Left lung (tissue), 10 donors: ENCODE data around the gene RPN1. TPM values are rescaled to one million over a fixed set of nuclear protein-coding genes. Genes with fewer than 3 reads are reported as not detected.
A peak's percentile ranks its signal among the peaks of the same experiment; 100 is the strongest.

Experiments
- ATAC-seq: fragments of 200-7000 bp; cut with Tn5 transposase; one replicate; pipeline ENCODE4 v1.9.1; 2020; ENCODE audit warnings: moderate library complexity
- DNase-seq, 4 donors: peaks; one replicate each; pipeline ENCODE4 v3.0.0-alpha.2; 2013 to 2020
- H3K27ac ChIP-seq, 2 donors: fragments of 200-600 bp; sonication (generic) in 1 of 2; one replicate each; pipeline versions ENCODE4 v1.5.0 to v1.8.0; 2020 to 2021
- H3K27me3 ChIP-seq, 2 donors: fragments of 200-600 bp; sonication (generic) in 1 of 2; one replicate each; pipeline versions ENCODE4 v1.5.0 to v1.8.0; 2020 to 2021
- H3K36me3 ChIP-seq, 2 donors: fragments of 200-600 bp; sonication (generic) in 1 of 2; one replicate each; pipeline versions ENCODE4 v1.5.0 to v1.8.0; 2020 to 2021
- H3K4me1 ChIP-seq, 2 donors: fragments of 200-600 bp; one replicate each; pipeline ENCODE4 v1.8.0; 2021
- H3K4me3 ChIP-seq, 2 donors: fragments of 200-600 bp; sonication (generic) in 1 of 2; one replicate each; pipeline versions ENCODE4 v1.5.0 to v1.8.0; 2020 to 2021; ENCODE audit warnings: mild to moderate bottlenecking in 1 of 2
- H3K9me3 ChIP-seq, 2 donors: fragments of 200-600 bp; sonication (generic) in 1 of 2; one replicate each; pipeline versions ENCODE4 v1.5.0 to v1.8.0; 2020 to 2021
- intact Hi-C, 2 donors: fragments of 100-400 bp; cut with DNase I; formaldehyde crosslinking; loops; one replicate each; pipeline versions ENCODE4 v1.11.2 to v1.14.2; 2022
- polyA plus RNA-seq, 6 donors: library from polyadenylated mRNA; unstranded; fragments of 120-200 nt; gene quantifications; one replicate each; pipeline ENCODE4 v1.2.1, GENCODE V29; 2013; ENCODE audit not compliant: insufficient read length in 6 of 6
- total RNA-seq, 2 donors: library from RNA; stranded (reverse); fragmentation: NEBNext Ultra II Directional; extraction: Animal tissue kit (Norgen Biotek cat#: 25700); gene quantifications; one replicate each; pipeline ENCODE4 v1.2.1, GENCODE V29; 2021
- TF ChIP-seq, protein P1 (sequence below), 2 donors: fragments of 200-600 bp; sonication (generic) in 1 of 2; IDR thresholded peaks; one replicate each; pipeline versions ENCODE4 v1.5.0 to v1.8.0; 2021; ENCODE audit warnings: antibody characterized with exemption in 2 of 2
- donor health status: DM: no; HTN: yes; CAD: no.
- donor health status: DM: no; HTN: no; CAD: no.

The RPN1 gene
- total and polyA plus RNA-seq, 8 donors, result 132 to 294 (median 154) TPM

DNA sequence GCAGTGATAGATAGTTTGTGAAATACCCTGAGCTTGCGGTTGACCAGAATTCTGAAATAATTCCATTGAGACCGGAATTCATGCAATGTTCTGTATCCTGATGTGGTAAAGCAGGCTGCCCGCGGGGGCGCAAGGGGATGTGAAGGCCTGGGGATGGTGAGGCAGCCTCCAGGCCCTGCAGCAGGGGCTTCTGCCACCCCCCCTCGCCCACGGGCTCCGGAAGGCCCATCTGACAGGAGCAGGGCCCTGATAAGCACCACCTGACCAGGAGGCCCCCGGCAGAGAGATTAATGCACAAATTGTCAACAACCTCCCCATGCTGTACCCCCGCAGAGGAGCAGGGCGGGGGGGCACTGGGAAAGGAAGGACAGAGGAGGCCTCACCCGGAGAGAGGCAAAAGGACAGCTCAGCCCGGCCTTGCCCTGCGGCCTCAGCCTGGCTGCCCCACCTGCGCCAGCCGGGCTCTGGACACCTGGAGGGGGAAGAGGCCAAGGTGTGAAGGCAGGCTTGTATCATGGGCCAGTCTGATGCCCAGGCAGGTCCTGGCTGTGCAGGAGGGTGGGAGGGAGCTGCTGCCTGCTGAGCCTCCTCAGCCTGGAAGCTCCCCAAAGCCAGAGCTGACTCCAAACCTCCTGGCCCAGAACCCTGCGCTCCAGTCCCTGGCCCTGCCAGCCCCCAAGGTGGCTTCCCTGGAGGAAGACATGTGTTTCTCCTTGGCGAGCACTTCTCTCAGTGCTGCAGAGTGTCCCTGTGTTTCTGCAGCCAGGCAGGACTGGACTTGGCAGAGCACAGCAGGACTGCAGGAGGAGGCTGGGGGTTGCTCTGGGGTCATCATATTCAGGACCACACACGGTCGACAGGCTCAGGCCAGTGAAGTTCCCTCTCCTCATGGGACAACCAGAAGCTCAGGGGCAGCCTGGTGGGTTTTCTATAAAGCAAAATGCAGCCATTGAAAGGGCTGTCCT, 46.5 kb downstream of the RPN1 start:
- Histone ChIP-seq H3K4me3 (no peak overlapping the region), H3K4me1 (peaks cover 0 to 35% of the 10 kb centered on the region in 2 donors), H3K9me3 (no peaks in the 10 kb centered on the region), H3K36me3 (no peaks in the 10 kb centered on the region), H3K27ac (no peak overlapping the region), H3K27me3 (no peaks in the 10 kb centered on the region)
- intact Hi-C loops, result no loop called here
- DNase-seq, result peak in 1 of 4 donors; percentile 79
- TF ChIP-seq, protein P1, sequence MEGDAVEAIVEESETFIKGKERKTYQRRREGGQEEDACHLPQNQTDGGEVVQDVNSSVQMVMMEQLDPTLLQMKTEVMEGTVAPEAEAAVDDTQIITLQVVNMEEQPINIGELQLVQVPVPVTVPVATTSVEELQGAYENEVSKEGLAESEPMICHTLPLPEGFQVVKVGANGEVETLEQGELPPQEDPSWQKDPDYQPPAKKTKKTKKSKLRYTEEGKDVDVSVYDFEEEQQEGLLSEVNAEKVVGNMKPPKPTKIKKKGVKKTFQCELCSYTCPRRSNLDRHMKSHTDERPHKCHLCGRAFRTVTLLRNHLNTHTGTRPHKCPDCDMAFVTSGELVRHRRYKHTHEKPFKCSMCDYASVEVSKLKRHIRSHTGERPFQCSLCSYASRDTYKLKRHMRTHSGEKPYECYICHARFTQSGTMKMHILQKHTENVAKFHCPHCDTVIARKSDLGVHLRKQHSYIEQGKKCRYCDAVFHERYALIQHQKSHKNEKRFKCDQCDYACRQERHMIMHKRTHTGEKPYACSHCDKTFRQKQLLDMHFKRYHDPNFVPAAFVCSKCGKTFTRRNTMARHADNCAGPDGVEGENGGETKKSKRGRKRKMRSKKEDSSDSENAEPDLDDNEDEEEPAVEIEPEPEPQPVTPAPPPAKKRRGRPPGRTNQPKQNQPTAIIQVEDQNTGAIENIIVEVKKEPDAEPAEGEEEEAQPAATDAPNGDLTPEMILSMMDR (IDR thresholded peaks at IDR 0.05), result no peak
- no peak for ATAC-seq

DNA sequence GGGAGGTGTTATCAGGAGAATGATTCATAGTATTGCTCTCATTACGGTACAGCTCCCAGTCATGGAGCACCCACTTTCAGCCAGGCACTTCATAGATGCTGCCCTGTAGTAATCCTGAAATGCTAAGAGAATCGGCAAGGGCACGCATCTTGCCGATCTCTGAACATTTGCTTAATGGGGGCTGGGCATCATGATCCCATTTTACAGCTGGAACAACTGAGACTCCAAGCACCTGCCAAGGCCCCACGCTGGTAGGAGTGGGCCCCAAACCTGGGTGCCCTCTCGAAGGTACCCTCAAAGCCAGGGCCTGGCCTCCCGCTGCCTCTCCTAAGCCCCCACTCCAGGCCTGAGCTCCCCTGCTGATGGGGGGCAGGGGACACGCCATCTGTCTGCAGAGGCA, 47.3 kb downstream of the RPN1 start:
- Histone ChIP-seq H3K4me1 (peaks cover 0 to 35% of the 10 kb centered on the region in 2 donors), H3K9me3 (no peaks in the 10 kb centered on the region), H3K4me3 (no peak overlapping the region), H3K27ac (no peak overlapping the region), H3K36me3 (no peaks in the 10 kb centered on the region), H3K27me3 (no peaks in the 10 kb centered on the region)
- TF ChIP-seq, protein P1 (IDR thresholded peaks at IDR 0.05), result no peak
- no peak for ATAC-seq
- intact Hi-C loops, result no loop called here
- DNase-seq, result no peak

DNA sequence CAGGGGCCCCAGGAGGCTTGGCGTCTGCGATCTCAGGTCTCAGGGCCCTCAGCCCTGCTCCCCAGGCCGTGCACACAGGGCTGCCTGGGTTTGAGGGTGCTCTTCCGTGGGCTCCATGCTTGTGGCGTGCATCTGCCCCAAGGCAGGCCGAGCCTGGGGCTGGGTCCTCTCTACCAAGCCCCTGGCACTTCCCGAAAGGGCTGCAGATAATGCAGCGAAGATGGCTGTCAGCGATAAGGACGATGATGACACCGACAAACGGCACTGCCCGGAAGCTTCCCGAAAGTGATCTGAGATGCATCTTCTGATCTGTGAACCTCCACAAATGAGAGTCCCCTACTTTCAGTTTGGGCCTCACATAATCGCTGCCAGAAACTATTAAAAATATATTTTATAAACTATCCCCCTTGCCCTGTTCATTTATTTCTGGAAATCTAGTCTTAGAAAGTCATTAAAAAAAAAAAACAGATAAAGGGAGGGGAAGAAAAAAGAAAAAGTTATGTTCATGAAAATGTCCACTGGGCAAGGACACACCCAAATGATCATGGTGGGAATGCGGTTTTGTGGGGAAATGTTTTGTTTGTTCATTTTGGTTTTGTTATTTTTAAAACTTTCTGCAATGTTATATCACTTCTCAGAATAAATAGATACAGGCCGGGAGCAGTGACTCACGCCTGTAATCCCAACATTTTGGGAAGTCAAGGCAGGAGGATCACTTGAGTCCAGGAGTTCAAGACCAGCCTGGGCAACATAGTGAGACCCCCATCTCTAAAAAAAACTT, 51.5 kb downstream of the RPN1 start:
- Histone ChIP-seq H3K27ac (no peak overlapping the region), H3K36me3 (no peaks in the 10 kb centered on the region), H3K9me3 (no peaks in the 10 kb centered on the region), H3K4me1 (peaks cover 0 to 29% of the 10 kb centered on the region in 2 donors), H3K4me3 (no peak overlapping the region), H3K27me3 (no peaks in the 10 kb centered on the region)
- intact Hi-C loops, result no loop called here
- DNase-seq (no peak), ATAC-seq (no peak)
- TF ChIP-seq, protein P1 (IDR thresholded peaks at IDR 0.05), result no peak

DNA sequence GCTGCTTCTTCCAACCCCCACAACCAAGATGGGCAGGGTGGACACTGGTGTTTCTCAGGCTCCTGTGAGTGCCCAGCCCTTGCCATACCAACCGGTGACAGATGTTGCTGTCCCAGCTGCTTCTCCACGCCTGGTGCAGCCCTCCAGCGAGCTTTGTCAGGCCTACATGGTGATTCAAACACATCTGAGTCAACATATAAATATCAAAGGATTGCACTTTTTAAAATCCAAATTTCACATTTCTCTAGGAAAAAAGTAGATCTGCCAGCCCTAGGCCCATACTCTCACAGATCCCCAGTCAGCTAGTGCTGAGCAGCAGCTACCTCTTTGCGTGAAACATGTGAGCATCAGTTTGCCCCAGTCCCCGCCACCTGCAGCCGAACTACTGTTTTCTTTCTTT, 52.7 kb downstream of the RPN1 start:
- TF ChIP-seq, protein P1 (IDR thresholded peaks at IDR 0.05), result no peak
- H3K36me3 ChIP-seq, result no peaks in the 10 kb centered on the region
- no peaks in the 10 kb centered on the region for H3K9me3 ChIP-seq
- H3K27me3 ChIP-seq, result no peaks in the 10 kb centered on the region
- DNase-seq (no peak), ATAC-seq (no peak)
- intact Hi-C loops, result no loop called here
- no peak overlapping the region for H3K4me3 ChIP-seq
- no peak overlapping the region for H3K27ac ChIP-seq
- H3K4me1 ChIP-seq, result peaks cover 0 to 22% of the 10 kb centered on the region in 2 donors

DNA sequence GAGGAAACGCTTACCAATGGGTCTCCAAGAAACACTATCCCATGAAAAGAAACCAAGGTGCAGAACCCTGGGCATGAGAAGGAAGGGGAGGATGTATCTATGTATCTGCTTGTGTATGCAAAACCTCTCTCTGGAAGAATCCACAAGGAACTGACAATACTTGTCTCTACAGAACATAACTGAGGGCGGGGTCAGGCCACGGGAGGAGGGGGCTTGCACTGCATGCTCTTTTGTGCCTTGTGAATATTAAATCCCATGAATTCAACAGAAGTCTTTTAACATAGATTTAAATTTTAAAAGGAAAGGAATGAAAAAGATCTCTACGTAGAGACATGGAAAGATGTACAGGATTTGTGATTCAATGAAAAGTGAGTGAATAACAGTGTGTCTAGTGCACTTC, 57.8 kb downstream of the RPN1 start:
- TF ChIP-seq, protein P1 (IDR thresholded peaks at IDR 0.05), result no peak
- H3K4me3 ChIP-seq, result no peak overlapping the region
- DNase-seq, result no peak
- no peaks in the 10 kb centered on the region for H3K36me3 ChIP-seq
- intact Hi-C loops, result no loop called here
- no peaks in the 10 kb centered on the region for H3K9me3 ChIP-seq
- H3K27ac ChIP-seq, result no peak overlapping the region
- peaks cover 0 to 36% of the 10 kb centered on the region in 2 donors for H3K4me1 ChIP-seq
- no peak for ATAC-seq
- no peaks in the 10 kb centered on the region for H3K27me3 ChIP-seq
